GM21526 (cell line): ENCODE results near the gene TBC1D7.

ENCODE experiments used
- ATAC-seq: cut with Tn5 transposase; IDR thresholded peaks from one replicate; pipeline ENCODE4 v1.9.1; 2021; ENCODE audit warnings: moderate library complexity; ENCODE audit not compliant: unreplicated experiment, low FRiP score

The TBC1D7 gene

DNA sequence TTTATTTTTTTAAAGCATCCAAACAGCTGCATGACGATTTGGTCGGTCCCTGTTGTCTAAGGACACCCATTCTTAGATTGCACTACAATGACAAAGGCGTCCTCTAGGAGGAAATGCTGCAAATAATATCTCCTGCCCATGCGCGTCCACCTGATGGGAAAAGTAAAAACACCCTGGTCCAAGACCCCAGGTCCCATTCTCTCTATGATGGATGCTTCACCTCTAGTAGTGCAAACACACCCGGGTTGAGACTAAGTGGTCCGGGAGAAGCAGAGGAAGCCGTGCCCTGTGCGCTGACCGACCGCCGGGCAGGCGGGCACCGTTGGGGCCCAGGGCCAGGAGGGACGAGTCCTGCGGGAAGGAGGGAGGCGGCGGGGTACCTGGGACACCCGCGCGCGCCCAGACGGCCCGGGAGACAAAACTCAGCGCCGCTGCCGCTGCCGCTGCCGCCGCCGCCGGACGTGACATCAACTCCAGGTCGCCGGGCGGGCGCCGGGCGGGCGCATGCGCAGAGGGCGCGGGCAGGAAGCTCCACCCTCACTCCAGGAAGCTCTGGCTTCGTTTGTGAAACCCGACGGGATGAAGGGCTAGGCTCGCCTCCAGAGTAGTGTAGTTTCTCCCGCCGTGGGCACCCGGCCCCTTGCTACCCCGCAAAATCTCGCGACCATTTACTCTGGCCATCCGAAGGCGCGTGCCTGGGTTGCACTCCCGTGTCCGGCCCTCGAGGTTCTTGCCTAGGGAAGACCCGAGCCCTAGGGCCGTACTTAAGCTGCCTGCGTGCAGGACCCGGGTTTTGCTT is at the start of gene TBC1D7:
Gene TBC1D7, minus strand, starts transcription at position 462 of the 799 bp plus-strand sequence. CDS start 1,639 bp downstream, outside the sequence.
- ATAC-seq: peak; percentile 78

DNA sequence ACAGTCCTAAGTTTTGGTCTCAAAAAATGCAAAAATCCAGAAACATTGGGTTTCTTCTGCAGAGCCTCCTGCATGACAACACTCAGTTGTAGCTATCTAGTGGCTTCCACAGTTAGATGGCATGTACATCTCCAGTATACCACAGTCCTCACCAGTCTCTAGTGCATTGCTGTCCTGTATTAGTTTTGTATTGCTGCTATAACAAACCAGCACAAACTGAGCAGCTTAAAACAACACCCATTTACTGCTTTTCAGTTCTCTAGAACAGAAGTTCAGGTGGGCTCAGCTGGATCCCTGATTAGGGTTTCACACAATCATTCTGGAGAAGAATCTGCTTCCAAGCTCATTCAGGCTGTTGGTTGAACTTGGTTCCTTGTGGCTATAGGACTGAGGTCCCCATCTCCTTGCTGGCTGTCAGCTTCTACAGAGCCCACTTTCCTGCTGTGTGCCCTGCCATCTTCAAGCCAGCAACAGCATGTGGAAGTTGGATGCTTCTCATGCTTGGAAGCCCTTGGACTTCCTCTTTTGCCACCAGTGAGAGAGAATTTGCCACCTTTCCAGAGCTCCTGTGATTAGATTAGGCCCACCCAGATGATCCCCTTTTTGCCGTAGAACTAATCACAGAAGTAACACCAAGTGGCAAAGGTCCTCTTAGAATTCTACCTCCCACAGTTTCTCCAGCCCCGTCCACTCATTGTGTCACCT is 48.9 kb upstream of the TBC1D7 start:
- no peak for ATAC-seq

DNA sequence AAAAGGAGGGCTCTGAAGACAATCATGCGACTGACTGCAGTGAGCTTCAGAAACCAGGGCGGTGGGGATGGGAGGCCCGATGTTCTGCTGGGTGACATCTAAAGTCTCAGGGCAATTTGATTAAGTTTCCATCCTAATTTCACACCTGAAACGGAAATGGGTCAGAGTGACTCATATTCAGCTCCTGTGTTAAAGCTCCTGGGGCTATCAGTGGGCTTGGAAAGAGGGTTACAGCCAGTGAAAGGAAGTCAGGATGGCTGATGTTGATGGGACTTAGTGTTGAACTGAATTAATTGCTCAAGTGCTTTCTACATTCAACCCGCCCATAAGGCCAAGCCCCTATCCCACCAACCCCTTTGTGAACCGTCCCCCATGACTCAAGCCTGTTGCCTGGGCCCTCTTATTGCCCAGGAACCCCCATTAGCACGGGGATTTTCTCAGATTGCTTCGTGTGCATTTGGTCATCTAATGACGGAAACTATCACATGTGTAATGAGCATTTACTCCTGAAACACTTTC is 47.1 kb upstream of the TBC1D7 start:
- peak; percentile 63 for ATAC-seq

DNA sequence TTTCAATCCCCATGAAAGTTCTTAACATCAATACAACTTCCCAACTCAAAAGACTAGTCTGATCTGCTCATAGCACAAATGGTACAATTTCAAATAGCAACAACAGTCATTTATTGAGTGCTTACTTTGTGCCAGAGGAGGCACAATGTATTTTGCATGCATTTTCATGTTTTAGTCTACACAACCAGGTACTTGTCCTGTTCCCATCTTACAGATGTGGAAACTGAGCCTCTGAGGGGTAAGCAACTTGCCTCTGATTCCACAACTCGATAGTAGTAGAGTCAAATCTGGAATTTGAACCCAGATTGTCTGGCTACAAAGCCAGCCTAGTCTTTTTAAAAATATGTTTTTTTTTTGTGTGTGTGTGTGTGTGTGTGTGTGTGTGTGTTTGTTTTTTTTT is 45.6 kb upstream of the TBC1D7 start:
- no peak for ATAC-seq

DNA sequence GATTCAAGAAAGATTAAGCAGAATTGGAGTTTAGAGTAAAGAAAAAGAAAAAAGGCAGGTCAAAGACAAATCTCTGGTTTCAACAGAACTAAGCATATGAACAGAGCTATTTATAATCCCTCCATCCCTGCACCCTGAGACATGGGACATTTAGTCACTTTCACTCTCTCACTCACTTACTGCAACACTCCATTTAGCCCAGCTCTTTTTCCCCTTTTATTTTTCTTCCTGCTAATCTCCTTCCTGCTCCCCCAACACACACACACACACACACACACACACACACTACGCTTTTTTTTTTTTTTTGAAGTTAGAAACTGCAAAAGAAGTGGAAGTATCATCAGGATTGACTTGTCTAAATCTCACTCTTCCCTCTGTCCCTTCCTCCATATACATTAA is 45.1 kb upstream of the TBC1D7 start:
- no peak for ATAC-seq

DNA sequence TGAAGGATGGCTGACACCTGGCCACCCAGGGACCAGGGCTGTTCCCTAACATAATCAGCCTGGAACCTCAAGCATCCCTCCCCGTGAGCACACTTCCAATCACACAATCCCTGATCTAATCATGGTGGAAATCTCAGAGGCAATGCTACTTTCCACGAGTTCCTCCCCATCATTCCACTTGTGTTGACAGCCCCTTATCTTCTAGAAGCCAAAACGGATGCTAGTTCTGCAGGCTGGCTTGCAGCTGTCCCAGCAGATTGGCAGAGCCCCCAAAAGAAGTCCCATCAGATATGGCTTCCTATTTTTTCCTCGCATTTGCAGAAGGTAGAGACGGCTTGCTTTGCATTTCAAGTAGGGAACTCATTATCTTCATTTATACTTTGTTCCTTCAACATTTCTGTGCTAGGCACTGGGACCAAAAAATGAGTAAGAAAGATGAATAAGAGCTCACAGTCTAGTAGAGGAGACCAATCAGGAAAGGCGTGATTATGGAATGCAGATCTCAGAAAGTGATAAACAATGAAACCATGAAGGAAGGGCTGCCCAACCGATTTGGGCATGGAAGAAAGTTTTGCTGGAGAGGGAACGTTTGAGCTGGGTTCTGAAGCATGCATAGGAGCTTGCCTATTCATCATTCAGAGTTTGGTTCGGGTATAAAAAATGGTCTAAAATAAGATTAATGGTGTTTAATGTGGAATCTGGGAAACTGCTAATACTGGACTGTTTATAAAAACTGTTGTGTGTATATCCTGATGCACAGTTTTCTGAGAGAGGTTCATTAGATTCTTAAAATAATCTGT is 44.6 kb upstream of the TBC1D7 start:
- ATAC-seq: no peak

DNA sequence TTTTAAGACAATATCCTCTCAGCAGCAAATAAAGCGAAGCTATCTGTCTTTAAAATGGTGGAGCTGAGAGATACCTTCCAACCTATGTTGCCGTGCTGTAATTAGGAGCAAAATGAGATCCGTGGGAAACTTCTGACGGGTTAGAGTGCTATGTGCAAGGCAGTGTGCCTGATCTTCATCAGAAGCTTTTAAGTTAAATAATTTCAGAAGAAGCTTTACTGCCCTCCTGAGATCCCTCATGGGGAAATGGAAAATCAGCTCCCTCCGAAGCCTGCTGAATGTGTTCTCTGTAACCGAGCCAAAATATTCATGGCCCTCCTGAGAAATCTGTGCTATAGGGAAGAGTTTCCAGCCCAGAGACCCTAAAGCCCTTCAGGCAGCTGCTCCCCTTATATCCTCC is 43.7 kb upstream of the TBC1D7 start:
- ATAC-seq: no peak

DNA sequence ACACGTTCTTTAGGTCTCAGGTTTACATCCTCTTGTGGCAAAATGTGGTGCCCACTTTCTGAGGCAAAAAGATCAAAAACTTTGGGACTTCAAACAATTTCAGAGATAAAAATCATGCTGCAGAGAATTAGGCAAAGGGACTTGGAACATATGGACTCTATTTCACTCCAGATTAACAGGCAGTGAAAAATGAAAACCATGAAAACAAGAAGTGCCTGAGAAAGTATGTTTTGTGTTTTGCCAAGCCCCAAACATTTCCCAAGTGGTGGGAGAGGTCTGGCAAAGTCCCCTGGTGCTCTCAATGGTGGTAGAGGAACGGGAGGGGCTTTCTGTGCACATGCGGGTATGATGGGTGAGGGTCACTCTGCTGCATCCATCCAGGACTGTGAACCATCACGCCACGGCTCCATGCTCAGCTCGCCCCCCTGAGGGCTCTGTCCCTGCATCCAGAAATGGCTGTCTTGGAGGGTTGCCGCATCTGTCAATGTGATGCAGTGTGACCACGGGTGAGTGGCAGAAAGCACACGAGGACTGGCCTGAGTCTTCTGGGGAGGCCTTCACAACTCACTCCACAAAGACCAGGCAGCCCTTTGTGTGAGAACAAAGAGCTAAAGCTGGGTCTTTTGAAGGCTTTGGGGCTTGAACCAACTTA is 43.2 kb upstream of the TBC1D7 start:
- no peak for ATAC-seq

DNA sequence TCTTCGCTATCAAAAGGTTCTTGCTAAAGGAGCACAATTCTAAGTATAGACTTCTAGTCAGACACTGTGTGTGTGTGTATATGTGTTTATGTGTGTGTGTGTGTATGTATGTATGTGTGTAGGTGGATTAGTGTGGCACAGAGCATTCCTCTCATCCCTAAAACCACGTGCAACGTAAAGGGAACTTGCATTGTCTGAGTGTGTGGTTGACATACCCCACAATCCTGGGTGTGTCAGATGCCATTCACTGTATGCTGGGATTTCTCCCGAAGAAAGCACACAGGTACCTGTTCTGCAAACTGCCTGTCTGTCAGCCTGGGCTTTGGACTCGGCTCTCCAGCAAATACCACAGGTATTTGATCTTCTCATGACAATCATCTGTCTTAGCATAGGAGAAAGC is 42.3 kb upstream of the TBC1D7 start:
- no peak for ATAC-seq

DNA sequence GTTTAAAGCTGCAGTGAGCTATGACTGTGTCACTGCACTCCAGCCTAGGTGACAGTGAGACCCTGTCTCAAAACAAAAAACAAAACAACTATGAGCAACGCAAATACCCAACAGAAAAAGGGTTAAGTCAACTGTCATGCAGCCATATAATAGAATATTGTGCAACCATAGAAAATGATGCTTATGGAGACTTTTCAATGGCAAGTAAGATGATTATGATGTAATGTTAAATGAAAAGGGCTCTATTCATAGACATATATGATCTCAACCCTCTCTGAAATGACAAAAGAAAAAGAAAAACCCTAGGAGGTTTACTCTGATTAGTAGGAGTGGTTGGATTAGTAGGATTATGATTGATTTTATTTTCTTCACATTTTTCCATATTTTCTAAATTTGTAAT is 41.3 kb upstream of the TBC1D7 start:
- ATAC-seq: no peak

DNA sequence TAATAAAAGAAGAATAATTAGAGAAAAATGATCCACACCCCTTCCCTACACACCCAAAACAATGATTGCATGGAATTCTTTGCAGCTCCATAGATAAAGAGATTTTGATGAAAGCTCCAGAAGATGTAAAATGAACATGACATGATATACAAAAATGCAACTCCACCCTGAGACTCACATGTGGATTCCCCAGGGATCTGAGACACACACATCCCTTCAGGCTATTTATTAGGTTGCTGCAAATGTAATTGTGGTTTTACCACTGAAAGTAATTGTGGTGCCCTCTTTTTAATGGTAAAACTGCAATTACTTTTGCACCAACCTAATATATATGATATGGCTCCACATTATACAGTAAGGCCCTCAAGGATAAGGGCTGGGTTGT is 40.4 kb upstream of the TBC1D7 start:
- ATAC-seq: no peak

DNA sequence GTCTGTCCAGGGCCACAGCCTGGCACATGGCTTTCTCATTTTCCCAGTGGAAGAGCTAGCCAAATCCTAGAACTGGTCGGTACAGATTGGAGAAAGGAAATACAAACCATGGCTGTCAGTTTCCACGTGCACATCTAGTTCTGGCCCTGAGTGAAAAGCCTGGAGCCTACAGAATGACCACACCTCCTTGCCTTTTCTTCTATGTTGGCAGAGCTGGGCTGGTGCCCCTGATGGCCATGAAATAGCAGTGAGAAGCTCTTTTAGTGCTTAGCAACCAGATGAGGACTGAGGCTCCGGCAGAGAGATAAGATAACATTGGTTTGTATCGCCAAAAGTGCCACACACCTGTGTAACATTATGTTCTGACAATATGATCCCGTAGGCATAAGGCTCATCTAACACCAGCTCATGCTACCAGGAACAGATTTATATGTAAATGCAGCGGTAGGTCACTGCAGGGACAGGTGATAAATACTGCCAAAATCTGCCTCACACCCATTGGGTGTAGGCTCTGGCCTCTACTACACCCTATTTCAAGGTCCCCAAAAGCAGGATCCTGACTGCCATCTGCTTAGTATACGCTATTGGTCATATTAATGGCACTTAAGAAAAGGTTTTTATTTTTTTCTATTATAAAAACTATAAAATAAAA is 39.9 kb upstream of the TBC1D7 start:
- no peak for ATAC-seq

DNA sequence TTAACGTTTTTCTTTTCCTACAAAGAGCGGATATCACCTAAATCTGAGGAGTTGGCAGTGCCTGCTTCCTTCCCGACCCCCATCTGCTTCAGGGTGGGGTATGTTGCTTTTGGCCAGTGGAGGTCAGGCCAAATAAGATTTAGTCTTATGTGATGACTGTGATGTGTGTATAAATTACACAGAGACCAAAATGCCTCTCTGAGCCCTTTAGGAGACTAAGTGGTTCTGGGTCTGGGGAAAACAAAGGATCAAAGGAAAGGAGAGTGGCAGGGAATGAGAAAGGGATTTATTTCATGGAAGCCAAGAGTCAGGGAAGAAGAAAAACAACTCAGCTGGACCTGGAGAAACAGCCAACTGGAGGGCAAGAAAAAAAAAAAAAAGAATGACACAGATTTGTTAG is 39.1 kb upstream of the TBC1D7 start:
- no peak for ATAC-seq

DNA sequence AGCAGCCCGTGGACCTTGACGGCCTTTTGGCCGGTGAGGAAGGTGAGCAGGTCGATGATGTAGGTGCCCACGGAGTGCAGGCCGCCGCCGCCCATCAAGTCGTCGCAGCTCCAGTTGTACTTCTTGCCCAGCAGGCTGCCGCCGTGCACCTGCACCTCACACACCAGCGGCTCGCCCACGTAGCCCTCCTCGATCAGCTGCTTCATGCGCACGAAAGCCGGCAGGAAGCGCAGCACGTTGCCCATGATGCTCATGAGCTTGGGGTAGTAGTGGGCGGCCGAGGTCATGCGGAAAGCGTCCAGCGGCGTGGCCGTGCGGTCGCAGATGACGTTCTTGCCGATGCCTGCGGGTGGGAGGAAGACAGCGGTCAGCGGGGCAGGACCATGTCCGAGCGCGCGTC is 37.0 kb upstream of the TBC1D7 start:
- no peak for ATAC-seq

DNA sequence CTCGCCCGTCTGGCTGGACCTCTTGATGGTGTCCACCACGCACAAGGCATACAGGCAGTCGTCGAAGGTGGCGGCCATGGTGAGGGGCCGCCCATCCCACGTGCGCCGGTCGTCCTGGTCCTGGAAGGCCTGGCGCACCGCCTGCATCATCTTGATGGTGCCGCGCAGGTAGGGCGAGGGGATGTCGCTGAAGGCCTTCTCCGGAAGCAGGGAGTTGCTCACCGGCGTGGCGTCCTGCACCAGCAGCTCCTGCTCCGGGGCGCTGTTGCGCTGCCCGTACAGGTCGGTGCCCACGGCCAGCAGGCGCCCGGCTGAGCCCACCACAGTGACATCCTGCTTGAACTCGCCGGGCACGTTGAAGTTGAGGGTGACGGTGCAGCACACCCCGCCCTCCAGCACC is 36.5 kb upstream of the TBC1D7 start:
- ATAC-seq: no peak

DNA sequence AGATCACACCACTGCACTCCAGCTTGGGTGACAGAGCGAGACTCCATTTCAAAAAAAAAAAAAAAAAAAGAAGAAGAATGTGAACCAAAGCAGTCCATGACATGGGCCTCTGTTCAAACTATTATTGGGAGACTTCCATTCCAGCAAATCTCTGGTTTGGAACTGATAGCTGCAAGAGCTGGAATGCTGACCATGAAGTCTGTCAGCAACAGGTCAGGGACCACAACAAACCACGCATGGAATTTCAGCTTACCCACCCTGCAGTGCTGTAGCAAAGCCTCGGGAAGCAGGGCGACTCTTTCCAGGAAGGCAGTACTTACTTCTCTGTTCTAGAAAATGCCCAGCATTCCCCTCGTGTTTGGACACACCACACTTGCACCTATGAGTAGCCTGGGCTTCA is 34.1 kb upstream of the TBC1D7 start:
- ATAC-seq: no peak

DNA sequence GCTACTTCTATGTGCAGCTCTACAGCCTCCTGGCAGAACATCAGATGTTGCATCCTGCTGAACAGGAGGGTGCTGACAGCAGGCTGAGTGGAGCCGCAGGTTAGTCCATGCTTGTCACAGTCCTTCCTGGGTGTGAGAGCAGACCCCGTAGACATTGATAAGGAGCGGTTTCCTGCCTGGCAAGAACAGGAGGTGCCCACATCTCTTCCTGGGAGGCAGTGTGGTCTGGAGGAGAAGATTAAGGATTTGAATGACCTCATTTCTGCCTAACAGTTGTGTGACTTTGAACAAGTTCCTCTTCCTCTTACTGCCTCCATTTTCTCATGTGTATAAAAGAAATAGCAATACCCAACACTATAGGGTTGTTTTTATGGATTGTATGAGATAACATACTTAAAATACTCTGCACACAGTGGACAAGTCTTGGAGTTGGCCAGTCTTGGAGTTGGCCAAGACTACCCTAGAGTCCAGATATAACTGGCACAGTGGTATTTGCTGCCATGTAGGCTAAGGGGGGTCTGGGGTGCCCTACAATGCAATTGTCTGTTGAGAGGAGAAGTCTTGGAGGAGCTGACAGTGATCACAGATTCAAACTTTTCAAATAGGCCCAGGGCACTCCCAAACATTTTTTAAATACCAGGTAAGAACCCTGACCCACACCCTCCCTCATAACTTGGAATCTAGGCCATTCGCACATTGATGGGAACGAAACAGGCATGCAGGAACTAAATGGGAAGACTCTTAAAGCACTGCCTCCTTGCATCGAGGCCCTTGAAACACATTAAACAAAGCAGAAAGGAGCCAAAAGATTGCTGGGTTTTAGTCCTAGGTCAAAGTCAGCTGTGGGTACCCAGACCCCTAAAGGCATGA is 32.6 kb upstream of the TBC1D7 start:
- ATAC-seq: no peak

DNA sequence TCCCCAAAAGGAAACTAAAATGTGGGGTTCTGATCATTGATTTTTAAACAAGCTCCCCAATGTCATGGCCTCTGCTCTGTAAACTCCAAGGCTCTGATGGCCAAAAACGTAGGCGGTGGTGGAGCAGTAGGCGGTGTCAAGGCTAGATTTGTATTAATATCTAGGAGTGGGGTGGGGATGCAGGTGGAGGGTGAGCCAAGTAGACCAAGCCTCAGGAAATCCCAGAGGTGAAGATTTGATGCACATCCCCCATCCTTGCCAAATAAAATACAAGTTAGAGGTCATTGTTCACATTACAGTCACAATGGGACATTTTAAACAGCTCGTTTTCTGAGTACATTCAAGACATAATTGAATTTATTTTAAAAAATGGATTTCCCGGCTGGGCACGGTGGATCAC is 30.9 kb upstream of the TBC1D7 start:
- ATAC-seq: no peak

DNA sequence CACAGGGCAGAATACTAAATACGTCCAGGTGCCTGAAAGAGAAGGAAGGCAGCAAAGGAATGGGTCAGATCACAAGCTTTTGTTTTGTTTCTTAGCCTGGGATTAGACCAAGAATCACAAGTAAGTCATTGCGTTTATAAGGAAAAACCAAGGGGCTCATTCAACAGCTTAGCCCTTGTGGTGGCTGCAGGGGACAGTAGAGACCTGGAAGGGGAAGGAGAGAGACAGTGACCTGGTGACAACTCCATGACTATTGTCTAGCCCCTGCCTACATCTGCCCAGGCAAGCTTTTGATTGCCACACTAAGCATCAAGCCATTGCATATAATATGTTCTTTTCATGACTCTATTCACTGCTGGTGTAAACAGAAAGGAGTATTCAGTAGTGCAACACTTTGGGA is 30.2 kb upstream of the TBC1D7 start:
- no peak for ATAC-seq
